Retinal pigment epithelial cell (primary cell): Measurements from ENCODE around the gene LTBP3.

Source experiments
- DNase-seq: peaks from one replicate; pipeline ENCODE4 v3.0.0-alpha.2; 2010; ENCODE audit warnings: low read depth
- H3K4me3 ChIP-seq: 2 replicates; pipeline ENCODE4 v1.5.1; 2011; ENCODE audit warnings: mild to moderate bottlenecking, low read length, control low read depth, moderate library complexity
- CTCF ChIP-seq: conservative IDR thresholded peaks from 2 replicates; pipeline ENCODE4 v1.5.1; 2011; ENCODE audit warnings: low read depth, low read length, control low read depth, inconsistent platforms

LTBP3 gene

GRCh38 chr11:65590240-65590738 lies 32.1 kb upstream of the LTBP3 start:
- H3K4me3 ChIP-seq = no peak overlapping the region
- TF ChIP-seq CTCF = no peak
- DNase-seq = no peak

GRCh38 chr11:65589444-65590239 lies 31.5 kb upstream of the LTBP3 start:
- DNase-seq = no peak
- TF ChIP-seq CTCF = no peak
- no peak overlapping the region for H3K4me3 ChIP-seq

GRCh38 chr11:65588199-65589054 lies 30.3 kb upstream of the LTBP3 start:
- no peak overlapping the region for H3K4me3 ChIP-seq
- no peak for DNase-seq
- TF ChIP-seq CTCF = peak; percentile 87

GRCh38 chr11:65586676-65587075 lies 28.5 kb upstream of the LTBP3 start:
- H3K4me3 ChIP-seq = no peak overlapping the region

GRCh38 chr11:65586247-65586630 lies 28.1 kb upstream of the LTBP3 start:
- no peak for TF ChIP-seq CTCF
- no peak for DNase-seq
- H3K4me3 ChIP-seq = no peak overlapping the region

More at GRCh38 chr11:65586676-65587075, 28.5 kb upstream of the LTBP3 start:
- TF ChIP-seq CTCF = no peak
- no peak for DNase-seq

- H3K4me3 ChIP-seq = no peak overlapping the region
- no peak for TF ChIP-seq CTCF
- no peak for DNase-seq
Measured at GRCh38 chr11:65585396-65586246, 27.5 kb upstream of the LTBP3 start.
